HG03565 (cell line): ENCODE results near the gene TSC22D1.
"Not testable (repeated sequence)": the region's sequence is repeated elsewhere in the genome, so short reads cannot be mapped to it uniquely, and the experiment has no call there.

ENCODE experiments used
- ATAC-seq: cut with Tn5 transposase; IDR thresholded peaks from one replicate; pipeline ENCODE4 v1.9.1; 2021; ENCODE audit warnings: mild to moderate bottlenecking, moderate library complexity; ENCODE audit not compliant: unreplicated experiment

The TSC22D1 gene

GRCh38 chr13:44573790-44574465 lies 2.2 kb downstream of the TSC22D1 start:
- no peak for ATAC-seq

DNA sequence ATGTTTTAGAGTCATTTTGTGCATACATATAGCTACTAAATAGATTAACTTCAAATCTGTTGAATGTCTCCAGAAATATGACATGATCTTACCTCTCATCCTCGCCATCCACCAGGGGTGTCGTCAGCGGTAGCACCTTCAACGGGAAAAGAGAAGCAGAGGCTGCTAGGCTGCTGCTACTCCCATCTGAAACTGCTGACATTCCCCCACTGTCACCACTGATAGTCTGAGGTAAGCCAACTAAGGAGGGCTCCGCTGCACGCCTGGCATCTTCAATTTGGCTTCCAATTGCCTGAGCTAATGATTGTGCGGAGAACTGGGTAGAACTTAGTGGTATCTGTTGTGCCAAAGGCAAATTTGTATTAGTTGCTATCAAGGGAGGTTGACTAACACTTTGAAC lies 3.1 kb downstream of the TSC22D1 start:
- no peak for ATAC-seq

DNA sequence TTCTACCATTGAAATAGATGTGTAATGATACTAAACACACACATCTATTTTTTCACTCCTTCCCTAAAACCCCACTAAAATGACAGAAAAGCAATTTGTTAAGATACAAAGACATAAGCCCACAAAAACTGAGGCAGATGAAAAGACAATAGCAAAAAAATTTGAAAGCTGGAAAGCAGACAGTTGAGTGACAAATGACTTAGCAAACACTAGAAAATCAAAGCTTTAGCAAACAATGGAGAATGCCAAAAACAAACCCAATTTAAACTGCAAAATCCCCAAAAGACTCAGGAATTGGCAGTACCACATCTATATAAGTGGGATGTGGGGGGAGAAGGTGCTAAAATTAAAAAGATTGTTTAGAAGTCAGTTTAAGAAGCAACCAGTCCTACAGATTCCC lies 9.5 kb downstream of the TSC22D1 start:
- ATAC-seq: no peak

DNA sequence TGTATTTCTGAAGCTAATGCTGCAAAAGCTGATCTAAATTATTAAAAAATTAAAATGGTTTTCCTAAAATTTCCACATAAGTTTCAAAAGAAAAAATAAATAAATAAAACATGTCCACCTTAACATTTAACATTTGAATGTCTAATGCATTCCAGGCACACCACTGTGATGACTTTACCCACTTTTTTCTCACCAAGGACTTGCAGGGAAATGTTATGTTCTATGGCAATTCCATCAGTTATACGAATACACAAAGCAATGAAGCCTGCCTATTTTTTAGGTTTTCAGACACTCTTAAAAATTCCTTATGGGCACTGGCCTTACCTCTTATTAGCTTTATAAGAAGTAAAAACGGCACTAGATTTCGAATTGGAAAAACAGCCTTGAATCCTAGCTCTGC lies 10.2 kb downstream of the TSC22D1 start:
- no peak for ATAC-seq

DNA sequence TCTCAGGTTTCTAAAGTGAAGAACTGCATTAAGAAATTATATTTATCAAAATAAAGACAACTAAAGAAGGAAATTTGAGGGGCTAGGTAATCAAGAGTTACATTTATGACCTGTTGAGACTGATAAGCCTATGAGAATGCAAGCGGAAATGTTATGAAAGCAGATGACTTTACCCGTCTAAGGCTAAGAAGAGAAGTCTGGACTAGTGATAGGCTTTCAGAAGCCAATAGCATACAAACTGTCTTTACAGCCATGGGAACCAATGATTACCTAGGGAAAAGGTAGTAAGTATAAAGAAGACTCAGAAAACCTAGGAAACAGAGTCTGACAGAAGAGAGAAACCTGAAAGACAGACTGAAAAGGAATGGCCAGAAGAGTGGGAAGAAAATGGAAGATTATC lies 11.2 kb downstream of the TSC22D1 start:
- no peak for ATAC-seq

- not testable (repeated sequence) for ATAC-seq
These were observed 13.3 kb downstream of the TSC22D1 start for GRCh38 chr13:44562853-44563252.

DNA sequence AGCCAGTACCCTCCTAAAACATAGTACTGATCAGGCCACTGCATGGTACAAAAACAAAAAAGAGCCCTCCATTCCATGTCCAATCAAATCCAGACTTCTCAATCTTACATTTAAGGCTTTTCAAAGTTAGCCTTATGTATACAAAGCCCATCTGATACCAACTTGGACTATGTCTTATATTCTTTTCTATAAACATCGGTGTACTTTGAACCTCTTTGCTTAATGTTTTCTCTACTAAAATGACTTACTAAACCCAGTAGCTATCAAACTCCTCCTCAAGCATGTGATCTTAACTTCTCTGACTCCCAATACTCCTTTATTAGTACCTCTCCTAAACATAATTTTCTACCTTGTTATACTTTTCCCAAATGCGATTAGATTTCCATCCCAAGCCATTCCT lies 14.8 kb downstream of the TSC22D1 start:
- no peak for ATAC-seq

- ATAC-seq: no peak
These were observed 18.1 kb downstream of the TSC22D1 start for GRCh38 chr13:44557986-44558385.

DNA sequence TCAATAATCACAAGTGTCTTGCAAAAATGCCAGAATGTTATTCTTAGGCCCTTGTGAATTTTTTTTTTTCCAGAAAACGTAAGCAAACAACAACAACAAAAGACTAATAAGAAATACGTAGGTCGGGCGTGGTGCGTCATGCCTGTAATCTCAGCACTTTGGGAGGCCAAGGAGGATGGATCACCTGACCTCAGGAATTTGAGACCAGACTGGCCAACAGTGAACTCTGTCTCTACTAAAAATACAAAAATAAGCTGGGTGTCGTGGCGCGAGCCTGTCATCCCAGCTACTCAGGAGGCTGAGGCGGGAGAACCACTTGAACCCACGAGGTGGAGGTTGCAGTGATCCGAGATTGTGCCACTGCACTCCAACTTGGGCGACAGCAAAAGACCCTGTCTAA lies 20.9 kb downstream of the TSC22D1 start:
- no peak for ATAC-seq

DNA sequence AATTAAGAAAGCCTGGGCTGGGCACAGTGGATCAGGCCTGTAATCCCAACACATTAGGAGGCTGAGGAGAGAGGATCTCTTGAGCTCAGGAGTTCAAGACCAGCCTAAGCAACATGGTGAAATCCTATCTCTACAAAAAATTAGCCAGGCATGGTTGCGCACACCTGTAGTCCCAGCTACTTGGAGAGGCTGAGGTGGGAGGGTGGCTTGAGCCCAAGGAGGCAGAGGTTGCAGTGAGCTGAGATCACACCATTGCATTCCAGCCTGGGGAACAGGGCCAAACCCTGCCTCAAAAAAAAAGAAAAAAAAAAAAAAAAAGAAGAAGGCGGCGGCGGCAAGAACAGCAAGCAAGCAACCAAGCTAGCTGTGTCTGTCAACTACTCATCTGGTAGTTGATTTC lies 26.7 kb downstream of the TSC22D1 start:
- ATAC-seq: no peak

DNA sequence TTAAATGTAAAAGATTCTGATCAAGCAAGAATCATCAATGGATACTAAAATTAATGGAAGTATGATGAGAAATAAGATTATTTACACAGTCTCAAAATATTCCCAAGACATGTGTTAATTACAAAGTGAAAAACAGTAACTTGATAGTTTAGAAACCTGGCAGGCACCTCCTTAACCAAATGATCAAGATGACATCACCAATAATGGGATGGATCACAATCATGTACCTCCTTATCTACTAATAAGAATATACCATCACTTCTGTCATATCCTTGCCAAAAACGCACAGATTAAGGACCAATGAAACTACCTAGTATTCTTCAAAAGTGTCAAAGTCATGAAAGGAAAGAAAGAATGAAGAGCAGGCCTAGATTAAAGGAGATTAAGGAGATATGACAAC lies 30.0 kb downstream of the TSC22D1 start:
- no peak for ATAC-seq

- no peak for ATAC-seq
These were observed 32.8 kb downstream of the TSC22D1 start for GRCh38 chr13:44543369-44543768.

- no peak for ATAC-seq
These were observed 33.8 kb downstream of the TSC22D1 start for GRCh38 chr13:44542361-44542760.

DNA sequence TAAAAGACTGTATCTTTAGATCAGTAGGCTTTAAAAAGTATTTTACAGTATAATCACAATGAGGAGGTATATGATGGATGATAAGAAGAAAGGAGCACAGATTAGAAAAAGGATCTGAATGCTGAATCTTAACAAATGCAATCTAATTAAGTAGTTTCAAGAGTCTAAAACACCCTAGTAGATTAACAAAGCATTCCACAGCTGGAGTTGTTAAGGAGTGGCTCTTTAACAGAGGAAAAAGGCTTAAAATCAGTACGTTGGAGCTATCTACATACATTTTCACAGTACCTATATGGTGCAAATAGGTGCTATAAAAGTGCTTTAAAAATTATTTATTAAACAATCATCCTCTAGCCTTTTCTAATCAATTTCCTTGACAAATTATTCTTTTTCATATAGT lies 34.5 kb downstream of the TSC22D1 start:
- ATAC-seq: no peak

DNA sequence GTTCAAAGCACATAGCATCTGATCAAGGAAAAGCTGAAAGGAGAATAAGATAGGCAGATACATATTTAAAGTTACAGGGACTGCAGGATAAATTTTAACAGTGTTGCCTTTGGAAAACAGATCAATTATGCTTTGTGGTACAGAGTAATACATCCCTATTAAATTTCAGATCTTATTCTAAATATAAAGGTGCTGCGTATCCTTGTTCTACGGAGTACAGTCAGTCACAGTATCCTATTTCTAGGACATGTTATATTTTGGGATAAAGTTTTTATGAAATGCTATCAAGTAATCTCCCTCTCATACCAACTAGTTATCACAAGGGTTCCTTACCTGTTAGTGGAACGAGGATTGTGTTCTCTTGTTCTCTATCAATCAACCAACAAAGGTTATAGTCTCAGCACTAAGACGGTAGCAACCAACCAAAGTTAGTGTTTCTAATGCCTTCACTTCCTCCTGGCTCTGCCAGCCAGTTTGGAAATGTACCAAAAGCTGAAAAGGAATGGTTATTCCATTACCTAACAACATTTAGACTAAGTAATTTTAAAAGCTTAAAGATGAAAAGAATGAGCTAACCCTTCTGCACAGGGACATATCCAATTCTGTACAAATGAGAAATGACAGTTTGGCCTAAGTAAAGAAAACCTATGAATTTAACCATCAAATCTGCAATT lies 35.2 kb downstream of the TSC22D1 start:
- ATAC-seq: no peak

DNA sequence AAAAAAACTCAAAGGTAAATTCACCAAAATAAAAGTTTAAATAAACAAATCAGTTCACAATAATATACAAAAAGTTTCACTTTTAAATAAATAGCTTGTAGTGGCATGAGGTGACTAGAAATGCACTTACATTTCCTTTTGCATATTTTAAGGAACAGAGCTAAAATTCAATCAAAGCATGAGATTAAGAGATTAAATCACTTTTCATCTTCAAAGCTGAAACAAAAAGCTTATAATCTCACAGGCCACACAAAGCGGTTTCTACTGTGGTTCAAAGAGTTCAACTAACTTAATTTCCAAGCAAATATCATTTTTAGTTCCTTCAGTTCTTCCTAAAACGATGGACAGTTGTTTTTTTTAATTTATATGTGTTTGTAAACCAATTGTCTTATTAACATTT lies 38.9 kb downstream of the TSC22D1 start:
- ATAC-seq: no peak

DNA sequence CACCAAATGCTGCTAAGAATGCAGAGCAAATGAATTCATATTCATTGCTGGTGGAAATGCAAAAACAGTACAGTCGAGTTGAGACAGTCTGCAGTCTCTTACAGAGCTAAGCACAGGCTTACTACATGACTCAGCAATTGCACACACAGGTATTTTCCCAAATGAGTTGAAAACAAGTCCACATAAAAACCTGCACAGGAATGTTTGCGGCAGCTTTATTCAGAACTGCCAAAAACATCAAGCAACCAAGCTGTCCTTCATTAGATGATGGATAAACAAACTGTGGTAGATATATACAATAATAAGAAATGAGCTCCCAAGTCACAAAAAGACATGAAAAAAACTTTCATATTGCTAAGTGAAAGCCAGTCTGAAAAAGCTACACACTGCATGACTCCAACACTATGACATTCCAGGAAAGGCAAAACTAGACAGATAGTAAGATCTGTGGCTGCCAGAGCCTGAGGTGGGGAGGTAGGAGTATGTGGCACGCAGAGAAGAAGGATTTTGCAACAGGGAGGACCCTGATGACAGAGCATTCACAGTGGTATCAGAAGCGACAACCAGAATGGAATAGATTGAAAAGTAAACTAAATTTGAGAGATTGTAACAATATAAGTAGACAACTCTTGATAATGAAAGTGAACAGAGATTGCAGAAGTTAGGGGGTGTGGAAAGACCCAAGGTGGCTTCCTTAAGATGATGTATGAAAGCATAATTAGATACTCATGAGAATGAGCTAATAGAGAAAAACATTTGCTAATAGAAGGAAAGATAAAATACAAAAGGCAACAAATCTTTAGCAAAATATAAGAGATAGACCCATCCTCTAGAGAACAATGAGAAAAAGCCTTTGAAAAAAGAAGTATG lies 52.7 kb downstream of the TSC22D1 start:
- ATAC-seq: no peak

DNA sequence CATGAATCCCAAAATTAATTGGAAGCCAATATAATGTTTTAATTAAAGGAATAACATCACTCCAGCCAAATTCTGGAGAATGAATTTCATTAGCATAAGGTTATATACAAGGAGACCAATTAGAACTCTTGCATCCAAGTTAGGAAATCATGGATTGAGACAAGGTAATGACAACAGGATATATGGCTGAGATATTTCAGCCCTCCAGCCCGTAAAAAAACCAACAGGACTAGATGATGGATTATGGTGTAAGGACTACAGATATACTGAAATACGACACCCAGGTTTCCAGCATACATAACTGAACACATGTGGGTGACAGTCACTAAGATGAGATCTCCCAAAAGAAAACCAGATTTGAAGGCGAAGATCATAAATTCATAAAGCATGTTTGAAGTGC lies 56.5 kb downstream of the TSC22D1 start:
- no peak for ATAC-seq

- no peak for ATAC-seq
These were observed 59.4 kb downstream of the TSC22D1 start for GRCh38 chr13:44516771-44517170.

DNA sequence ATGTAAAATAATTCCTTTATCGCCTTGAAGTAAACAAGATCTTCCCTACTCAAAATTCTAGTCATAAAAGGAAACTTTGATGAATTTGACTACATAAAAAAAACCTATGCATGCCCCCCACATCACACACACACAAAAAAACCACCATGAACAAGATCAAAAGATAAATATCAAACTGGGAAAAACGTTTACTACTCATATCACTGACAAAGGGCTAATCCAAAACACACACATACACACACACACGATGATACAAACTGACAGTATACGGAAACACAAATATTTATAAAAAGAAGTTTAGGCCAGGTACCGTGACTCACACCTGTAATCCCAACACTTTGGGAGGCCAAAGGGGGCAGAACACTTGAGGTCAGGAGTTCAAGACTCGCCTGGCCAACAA lies 61.9 kb downstream of the TSC22D1 start:
- no peak for ATAC-seq

GRCh38 chr13:44509853-44510252 lies 66.3 kb downstream of the TSC22D1 start:
- ATAC-seq: not testable (repeated sequence)

DNA sequence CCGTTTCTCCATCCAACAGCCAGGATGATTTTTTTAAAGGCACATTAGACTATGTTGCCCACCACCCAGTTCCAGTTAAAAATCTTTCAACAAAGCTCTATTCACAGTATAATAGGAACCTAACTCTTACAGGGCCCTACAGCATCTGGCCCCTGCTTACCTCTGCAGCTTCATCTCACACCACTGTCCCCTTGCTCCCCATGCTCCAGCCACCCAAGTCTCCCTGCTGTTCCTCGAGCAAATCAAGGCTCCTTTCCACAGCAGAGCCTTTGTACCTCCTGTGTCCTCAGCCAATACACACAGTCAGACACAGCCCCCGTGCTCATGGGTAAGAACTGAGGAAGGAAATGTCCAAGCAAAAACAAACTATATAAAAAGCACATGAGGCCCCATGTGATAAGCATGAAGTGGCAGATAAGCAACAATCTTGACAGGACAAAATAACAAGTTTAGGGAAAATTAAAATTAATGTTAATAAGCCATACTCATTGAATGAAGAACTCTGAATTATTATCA lies 67.5 kb downstream of the TSC22D1 start:
- no peak for ATAC-seq
